NB4 (cell line): ENCODE results near the gene TM9SF3.

Source experiments
- POLR2A ChIP-seq: IDR thresholded peaks from 2 replicates; pipeline ENCODE4 v1.6.1; 2011; ENCODE audit warnings: mild to moderate bottlenecking; ENCODE audit not compliant: insufficient read length; ENCODE audit errors: extremely low read depth
- TF ChIP-seq, protein P1 (sequence below): IDR thresholded peaks from one replicate; pipeline ENCODE4 v1.5.1; 2012; ENCODE audit warnings: low read depth, low read length

DNA sequence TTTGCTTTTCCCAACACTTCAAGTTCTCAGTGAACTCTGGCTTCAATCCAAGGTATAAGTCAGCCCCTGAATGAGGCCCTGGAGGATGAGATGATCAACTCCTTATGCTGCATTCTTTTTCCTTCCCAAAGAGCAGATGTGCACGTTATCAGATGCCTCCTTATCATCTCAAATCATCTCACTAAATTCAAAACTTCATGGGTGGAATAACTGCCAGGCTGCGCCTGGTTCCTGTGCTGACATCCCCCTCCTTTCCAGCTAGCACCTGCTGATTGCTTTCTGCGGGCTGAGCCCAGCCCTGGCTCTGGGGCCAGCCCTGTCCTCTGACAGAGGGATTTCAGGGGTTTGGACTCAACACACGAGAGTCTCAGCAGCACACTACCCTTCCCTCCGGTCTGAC, 118.0 kb downstream of the TM9SF3 start:
- TF ChIP-seq, protein P1, sequence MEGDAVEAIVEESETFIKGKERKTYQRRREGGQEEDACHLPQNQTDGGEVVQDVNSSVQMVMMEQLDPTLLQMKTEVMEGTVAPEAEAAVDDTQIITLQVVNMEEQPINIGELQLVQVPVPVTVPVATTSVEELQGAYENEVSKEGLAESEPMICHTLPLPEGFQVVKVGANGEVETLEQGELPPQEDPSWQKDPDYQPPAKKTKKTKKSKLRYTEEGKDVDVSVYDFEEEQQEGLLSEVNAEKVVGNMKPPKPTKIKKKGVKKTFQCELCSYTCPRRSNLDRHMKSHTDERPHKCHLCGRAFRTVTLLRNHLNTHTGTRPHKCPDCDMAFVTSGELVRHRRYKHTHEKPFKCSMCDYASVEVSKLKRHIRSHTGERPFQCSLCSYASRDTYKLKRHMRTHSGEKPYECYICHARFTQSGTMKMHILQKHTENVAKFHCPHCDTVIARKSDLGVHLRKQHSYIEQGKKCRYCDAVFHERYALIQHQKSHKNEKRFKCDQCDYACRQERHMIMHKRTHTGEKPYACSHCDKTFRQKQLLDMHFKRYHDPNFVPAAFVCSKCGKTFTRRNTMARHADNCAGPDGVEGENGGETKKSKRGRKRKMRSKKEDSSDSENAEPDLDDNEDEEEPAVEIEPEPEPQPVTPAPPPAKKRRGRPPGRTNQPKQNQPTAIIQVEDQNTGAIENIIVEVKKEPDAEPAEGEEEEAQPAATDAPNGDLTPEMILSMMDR = no peak
- TF ChIP-seq POLR2A = no peak
